ENCODE measurements around the gene NDUFB6. TPM values are rescaled to one million over a fixed set of nuclear protein-coding genes. Genes with fewer than 3 reads are reported as not detected.

The NDUFB6 gene
- total and polyA plus RNA-seq, 2 experiments from 2014 or later = 73.7 to 122 TPM

DNA sequence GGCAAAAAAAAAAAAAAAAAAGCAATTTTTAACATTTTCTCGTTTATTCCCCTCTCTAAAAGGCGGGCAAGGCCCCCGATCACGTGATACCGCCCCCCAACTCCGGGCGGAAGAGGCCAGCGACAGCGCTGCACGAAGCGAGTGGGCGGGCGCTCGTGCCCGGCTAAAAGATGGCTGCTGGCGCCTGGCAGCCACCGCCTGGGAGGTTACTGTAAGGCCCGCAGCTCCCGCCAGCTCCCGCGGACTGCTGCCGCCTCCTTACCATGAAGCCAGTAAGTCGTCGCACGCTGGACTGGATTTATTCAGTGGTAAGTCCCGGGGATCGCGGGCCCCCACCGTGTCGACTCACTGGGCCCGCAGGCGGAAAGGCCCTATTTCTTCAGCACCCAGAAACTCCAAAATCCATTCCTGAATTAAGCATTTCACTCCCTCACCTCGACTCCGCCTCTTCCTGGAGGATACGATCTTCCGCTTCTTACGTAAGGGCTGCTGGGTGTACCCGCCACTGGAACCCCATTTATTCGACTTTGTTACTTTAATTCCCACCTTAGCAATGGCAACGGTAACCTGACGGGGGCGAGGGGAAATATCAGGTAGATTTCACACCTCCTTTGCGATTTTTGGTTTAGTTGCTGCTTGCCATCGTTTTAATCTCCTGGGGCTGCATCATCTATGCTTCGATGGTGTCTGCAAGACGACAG lies 20.6 kb downstream of the NDUFB6 start, which contains the start of the genes SMIM27 and TOPORS:
Gene SMIM27 (plus strand): TSS at position 156 of the 701 bp plus-strand sequence. CDS start 108 bp downstream, at position 264.
Gene TOPORS (minus strand): TSS at position 415 of the 701 bp plus-strand sequence. CDS start 150 bp downstream, at position 265.
- Histone ChIP-seq H2AFZ (peak within 1 kb of the TSS; percentile 83), H3K27me3 (no peaks in the 10 kb centered on the region), H3K4me1 (ENCODE audit: insufficient read depth) (peaks cover 17% of the 10 kb centered on the region), H3K27ac (peak within 1 kb of the TSS; percentile 100), H3K79me2 (peaks cover 52% of the 10 kb centered on the region), H3K4me2 (peak within 1 kb of the TSS; percentile 76), H3K9me2 (replicated peaks; ENCODE audit: insufficient read depth) (no peaks in the 10 kb centered on the region), H3K9me3 (ENCODE audit: low read depth) (no peaks in the 10 kb centered on the region), H4K20me1 (ENCODE audit: insufficient read depth, poor library complexity, severe bottlenecking) (peaks cover 25% of the 10 kb centered on the region), H3K36me3 (replicated peaks; ENCODE audit: insufficient read depth, low read depth) (no peaks in the 10 kb centered on the region), H3K4me3 (peak within 1 kb of the TSS; percentile 74)
- TF ChIP-seq EZH2 (IDR thresholded peaks at IDR 0.05; ENCODE audit: borderline replicate concordance) = no peak
- TF ChIP-seq EZH2phosphoT487 (IDR thresholded peaks at IDR 0.05; ENCODE audit: low read depth, severe bottlenecking, unreplicated experiment) = no peak
- TF ChIP-seq, protein P1, sequence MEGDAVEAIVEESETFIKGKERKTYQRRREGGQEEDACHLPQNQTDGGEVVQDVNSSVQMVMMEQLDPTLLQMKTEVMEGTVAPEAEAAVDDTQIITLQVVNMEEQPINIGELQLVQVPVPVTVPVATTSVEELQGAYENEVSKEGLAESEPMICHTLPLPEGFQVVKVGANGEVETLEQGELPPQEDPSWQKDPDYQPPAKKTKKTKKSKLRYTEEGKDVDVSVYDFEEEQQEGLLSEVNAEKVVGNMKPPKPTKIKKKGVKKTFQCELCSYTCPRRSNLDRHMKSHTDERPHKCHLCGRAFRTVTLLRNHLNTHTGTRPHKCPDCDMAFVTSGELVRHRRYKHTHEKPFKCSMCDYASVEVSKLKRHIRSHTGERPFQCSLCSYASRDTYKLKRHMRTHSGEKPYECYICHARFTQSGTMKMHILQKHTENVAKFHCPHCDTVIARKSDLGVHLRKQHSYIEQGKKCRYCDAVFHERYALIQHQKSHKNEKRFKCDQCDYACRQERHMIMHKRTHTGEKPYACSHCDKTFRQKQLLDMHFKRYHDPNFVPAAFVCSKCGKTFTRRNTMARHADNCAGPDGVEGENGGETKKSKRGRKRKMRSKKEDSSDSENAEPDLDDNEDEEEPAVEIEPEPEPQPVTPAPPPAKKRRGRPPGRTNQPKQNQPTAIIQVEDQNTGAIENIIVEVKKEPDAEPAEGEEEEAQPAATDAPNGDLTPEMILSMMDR (IDR thresholded peaks at IDR 0.05; ENCODE audit: poor library complexity) = no peak
- peak; percentile 97 for DNase-seq (ENCODE audit: low spot score)
- 2% methylated on average over 46 of the region's 46 CpGs for WGBS (ENCODE audit: low lambda C conversion rate, missing lambda C conversion rate)

DNA sequence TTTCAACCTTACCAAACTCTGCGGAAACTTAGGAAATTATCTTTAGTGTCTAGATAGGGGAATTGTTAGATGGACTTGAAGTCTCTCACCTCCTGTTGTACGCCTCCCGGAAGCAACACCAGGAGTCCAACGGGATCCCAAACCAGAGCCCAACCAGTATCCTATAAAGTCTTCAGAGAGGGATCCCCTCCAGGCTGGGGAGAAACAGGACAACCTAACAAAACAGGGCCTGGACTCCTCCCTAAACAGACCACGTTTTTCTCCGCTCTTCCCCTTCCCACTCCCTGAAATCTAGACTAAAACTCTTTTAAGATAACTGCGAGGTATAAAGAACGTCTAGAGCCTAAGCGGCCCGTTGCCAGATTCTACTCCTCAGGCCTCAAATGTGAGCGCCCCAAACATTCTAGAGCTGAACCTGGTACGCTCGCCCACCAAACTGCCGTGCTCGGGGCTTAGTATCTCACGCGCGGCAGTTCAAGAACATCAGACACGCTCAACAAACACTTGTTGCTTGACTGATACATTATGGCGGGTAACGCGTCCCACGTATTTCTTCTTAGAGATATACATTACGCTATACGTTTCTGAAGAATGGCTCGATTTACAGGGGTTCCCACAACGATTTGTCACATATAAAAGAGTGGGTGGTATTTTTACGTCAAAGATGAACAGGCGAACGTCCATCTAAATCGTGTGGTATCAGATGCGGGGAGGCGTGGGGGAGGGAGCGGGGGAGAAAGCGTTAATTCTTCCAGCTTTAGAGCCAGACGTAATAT lies 21.5 kb downstream of the NDUFB6 start:
- peak; percentile 56 for DNase-seq (ENCODE audit: low spot score)

DNA sequence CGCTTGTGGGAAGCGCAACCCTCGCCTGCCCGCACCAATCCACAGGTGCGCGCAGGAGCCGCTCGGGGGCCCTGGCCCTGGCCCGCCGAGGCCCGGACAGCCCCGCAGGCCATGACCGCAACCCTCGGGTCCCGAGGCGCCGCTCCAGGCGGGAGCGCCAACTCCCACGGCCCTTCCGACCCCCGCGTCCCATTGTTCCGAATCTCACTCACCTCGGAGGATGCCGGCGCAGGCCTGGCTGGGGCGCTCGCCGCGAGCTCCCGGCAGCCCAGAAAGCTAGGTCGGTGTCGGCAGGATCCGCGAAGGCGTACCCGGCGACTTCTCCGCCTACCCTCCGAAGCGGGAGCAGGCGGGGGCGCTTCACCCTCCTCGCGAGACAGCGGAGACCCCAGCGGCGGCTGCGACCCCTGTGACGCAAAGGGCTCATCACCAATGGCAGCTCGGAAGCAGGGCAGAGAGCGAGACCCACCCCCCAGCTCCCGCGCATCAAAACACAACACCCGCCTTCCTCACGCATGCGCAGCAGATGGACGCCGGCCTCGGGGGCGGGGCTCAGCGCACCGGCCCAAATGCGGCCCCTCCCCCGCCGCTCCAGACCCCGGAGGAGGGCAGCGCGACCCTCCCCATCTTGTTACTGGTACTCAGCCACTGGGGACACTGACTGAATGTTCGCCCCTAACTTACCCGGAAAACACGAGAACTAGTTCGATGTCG lies 22.2 kb downstream of the NDUFB6 start:
- TF ChIP-seq, protein P1 (IDR thresholded peaks at IDR 0.05; ENCODE audit: poor library complexity) = peak; percentile 17
- TF ChIP-seq EZH2phosphoT487 (IDR thresholded peaks at IDR 0.05; ENCODE audit: low read depth, severe bottlenecking, unreplicated experiment) = no peak
- peaks cover 67% of the 10 kb centered on the region for H3K79me2 ChIP-seq
- H3K9me3 ChIP-seq (ENCODE audit: low read depth) = no peaks in the 10 kb centered on the region
- peaks cover 17% of the 10 kb centered on the region for H3K4me1 ChIP-seq (ENCODE audit: insufficient read depth)
- H3K4me2 ChIP-seq = peak overlapping the region; percentile 76
- H2AFZ ChIP-seq = peak overlapping the region; percentile 30
- peak overlapping the region; percentile 66 for H3K4me3 ChIP-seq
- H3K36me3 ChIP-seq (replicated peaks; ENCODE audit: insufficient read depth, low read depth) = no peaks in the 10 kb centered on the region
- H4K20me1 ChIP-seq (ENCODE audit: insufficient read depth, poor library complexity, severe bottlenecking) = peaks cover 40% of the 10 kb centered on the region
- H3K27me3 ChIP-seq = no peaks in the 10 kb centered on the region
- H3K9me2 ChIP-seq (replicated peaks; ENCODE audit: insufficient read depth) = no peaks in the 10 kb centered on the region
- under 1% methylated on average over 70 of the region's 75 CpGs for WGBS (ENCODE audit: low lambda C conversion rate, missing lambda C conversion rate)
- peak overlapping the region; percentile 100 for H3K27ac ChIP-seq
- peak; percentile 96 for DNase-seq (ENCODE audit: low spot score)

More for the DNA sequence above, 21.5 kb downstream of the NDUFB6 start:
- H3K4me3 ChIP-seq = peak overlapping the region; percentile 49
- H3K79me2 ChIP-seq = peaks cover 61% of the 10 kb centered on the region
- WGBS (ENCODE audit: low lambda C conversion rate, missing lambda C conversion rate) = under 1% methylated on average over 36 of the region's 36 CpGs
- H3K9me2 ChIP-seq (replicated peaks; ENCODE audit: insufficient read depth) = no peaks in the 10 kb centered on the region
- no peaks in the 10 kb centered on the region for H3K9me3 ChIP-seq (ENCODE audit: low read depth)
- no peaks in the 10 kb centered on the region for H3K36me3 ChIP-seq (replicated peaks; ENCODE audit: insufficient read depth, low read depth)
- TF ChIP-seq, protein P1 (IDR thresholded peaks at IDR 0.05; ENCODE audit: poor library complexity) = no peak
- TF ChIP-seq EZH2 (IDR thresholded peaks at IDR 0.05; ENCODE audit: borderline replicate concordance) = no peak
- TF ChIP-seq EZH2phosphoT487 (IDR thresholded peaks at IDR 0.05; ENCODE audit: low read depth, severe bottlenecking, unreplicated experiment) = no peak
- peak overlapping the region; percentile 23 for H2AFZ ChIP-seq
- peaks cover 32% of the 10 kb centered on the region for H4K20me1 ChIP-seq (ENCODE audit: insufficient read depth, poor library complexity, severe bottlenecking)
- peak overlapping the region; percentile 100 for H3K27ac ChIP-seq
- peak overlapping the region; percentile 76 for H3K4me2 ChIP-seq
- H3K27me3 ChIP-seq = no peaks in the 10 kb centered on the region
- peaks cover 17% of the 10 kb centered on the region for H3K4me1 ChIP-seq (ENCODE audit: insufficient read depth)

Data from hepatocyte (in vitro differentiated cells).